Pancreas (tissue), 10 donors: Measurements from ENCODE around the gene SERINC5. TPM values are rescaled to one million over a fixed set of nuclear protein-coding genes. Genes with fewer than 3 reads are reported as not detected.

Experiments
- ATAC-seq, 4 donors: fragments of 200-7000 bp; cut with Tn5 transposase; one replicate each; pipeline versions ENCODE4 v1.8.0 to v1.9.1; 2020; ENCODE audit warnings: mild to moderate bottlenecking in 4 of 4, moderate library complexity in 4 of 4
- DNase-seq, 6 donors: peaks; one replicate each; pipeline ENCODE4 v3.0.0-alpha.2; 2020
- FAIRE-seq: peaks from 2 replicates; lab custom pipeline; 2012; peaks lifted over from hg19 to GRCh38; lab: Jason Lieb, UNC
- H3K27ac ChIP-seq, 4 donors: fragments of 200-600 bp; sonication (generic); 1 replicate in 3 of 4; 2 replicates in 1 of 4; pipeline versions ENCODE4 v1.5.0 to v1.8.0; 2020
- H3K27me3 ChIP-seq, 4 donors: fragments of 200-600 bp; one replicate each; pipeline ENCODE4 v1.8.0; 2021
- H3K36me3 ChIP-seq, 3 donors: fragments of 200-600 bp; sonication (generic) in 1 of 3; one replicate each; pipeline versions ENCODE4 v1.5.0 to v1.8.0; 2020 to 2021
- H3K4me1 ChIP-seq, 3 donors: fragments of 200-600 bp; one replicate each; pipeline ENCODE4 v1.8.0; 2021
- H3K4me3 ChIP-seq, 4 donors: fragments of 200-600 bp; sonication (generic) in 2 of 4; one replicate each; pipeline versions ENCODE4 v1.5.0 to v1.8.0; 2020 to 2021
- H3K9me3 ChIP-seq, 4 donors: fragments of 200-600 bp; one replicate each; pipeline ENCODE4 v1.8.0; 2021
- CTCF ChIP-seq, 4 donors: fragments of 200-600 bp; sonication (generic) in 3 of 4; IDR thresholded peaks; one replicate each; pipeline versions ENCODE4 v1.5.0 to v1.8.0; 2021; ENCODE audit warnings: antibody characterized with exemption in 4 of 4
- WGBS, 2 donors: extraction: QIAGEN DNeasy Blood & Tissue Kit; methylation state at CpG; one replicate each; pipeline ENCODE4 v1.1.7; 2013; 5-methylcytosine and 5-hydroxymethylcytosine counted together
- intact Hi-C, 3 donors: fragments of 100-400 bp; cut with DNase I; formaldehyde crosslinking; loops; one replicate each; pipeline versions ENCODE4 v1.11.1 to v1.14.2; 2022
- polyA plus RNA-seq, 2 donors: library from polyadenylated mRNA; stranded (reverse); fragments of 200-250 nt; gene quantifications; one replicate each; pipeline ENCODE4 v1.2.3, GENCODE V29; 2013
- total RNA-seq, 6 donors: library from RNA; stranded (reverse); fragmentation: NEBNext Ultra II Directional in 4 of 6; extraction: Animal tissue kit (Norgen Biotek cat#: 25700) in 4 of 6; gene quantifications; one replicate each; pipeline versions ENCODE4 v1.2.1 to v1.2.4, GENCODE V29; 2021 to 2023
- donor health status: healthy with polysubstance abuse.
- donor health status: DM: no; HTN: no; CAD: no; lungs with moderate emphysema.
- donor health status: DM: no; HTN: no; CAD: no.
- donor health status: control.
- donor health status: control.
- donor health status: Bipolar disorder and iron deficiency.
- donor health status: DM: yes; HTN: yes; CAD: no.
- donor health status: DM: no; HTN: no; CAD: no.
- donor health status: DM: no; HTN: no; CAD: no.
- donor health status: DM: yes; HTN: yes; CAD: no.

SERINC5 gene
- total and polyA plus RNA-seq, 8 donors = 3.7 to 43.2 (median 14.8) TPM

- Histone ChIP-seq H3K27me3 (no peaks in the 10 kb centered on the region), H3K4me1 (peaks cover 0 to 6% (median 2%) of the 10 kb centered on the region in 3 donors), H3K27ac (no peak overlapping the region), H3K4me3 (no peak overlapping the region), H3K36me3 (no peaks in the 10 kb centered on the region), H3K9me3 (no peaks in the 10 kb centered on the region)
- 96 to 97% methylated on average over 6 of the region's 6 CpGs for WGBS, 2 donors
- FAIRE-seq (no peak), ATAC-seq (no peak), DNase-seq (no peak)
- no peak for TF ChIP-seq CTCF (IDR thresholded peaks at IDR 0.05)
- intact Hi-C loops = loop anchor here in 1 of 3 donors (10.0 kb wide), 1 partner anchor 75 kb away; no protein-coding TSS in a partner anchor
Measured at GRCh38 chr5:80259511-80260203, 3.8 kb upstream of the SERINC5 start.

- Histone ChIP-seq H3K36me3 (no peaks in the 10 kb centered on the region), H3K4me3 (peak overlapping the region; percentile 59 to 87 (median 74)), H3K9me3 (no peaks in the 10 kb centered on the region), H3K4me1 (peaks cover 3 to 16% (median 13%) of the 10 kb centered on the region in 3 donors), H3K27me3 (no peaks in the 10 kb centered on the region), H3K27ac (peak overlapping the region; percentile 82 to 97 (median 92))
- 0 to 1% methylated on average over 35 to 37 of the region's 37 CpGs for WGBS, 2 donors
- no peak for TF ChIP-seq CTCF (IDR thresholded peaks at IDR 0.05)
- ATAC-seq (peak; percentile 70 to 80 (median 72)), FAIRE-seq (no peak), DNase-seq (peak; percentile 51 to 88 (median 72))
- intact Hi-C loops = loop anchor here in 1 of 3 donors (10.0 kb wide), 1 partner anchor 71 kb away; no protein-coding TSS in a partner anchor
Measured at GRCh38 chr5:80255431-80255810, 427 bp downstream of the SERINC5 start.

GRCh38 chr5:80254767-80255430 is 949 bp downstream of the SERINC5 start:
- no peak for FAIRE-seq
- Histone ChIP-seq H3K4me1 (peaks cover 4 to 16% (median 16%) of the 10 kb centered on the region in 3 donors), H3K4me3 (peak overlapping the region; percentile 59 to 87 (median 74)), H3K36me3 (no peaks in the 10 kb centered on the region), H3K9me3 (no peaks in the 10 kb centered on the region), H3K27me3 (no peaks in the 10 kb centered on the region), H3K27ac (peak overlapping the region in 3 of 4 donors; percentile 89 to 97 (median 95))
- DNase-seq = peak in 2 of 6 donors; percentile 11 to 57
- no peak for TF ChIP-seq CTCF (IDR thresholded peaks at IDR 0.05)
- 0 to 1% methylated on average over 23 of the region's 23 CpGs for WGBS, 2 donors
- peak; percentile 32 to 40 (median 36) for ATAC-seq
- intact Hi-C loops = loop anchor here in 1 of 3 donors (10.0 kb wide), 1 partner anchor 70 kb away; no protein-coding TSS in a partner anchor

- 77 to 81% methylated on average over 8 of the region's 8 CpGs for WGBS, 2 donors
- H3K27ac ChIP-seq = no peak overlapping the region
- no peaks in the 10 kb centered on the region for H3K36me3 ChIP-seq
- no peaks in the 10 kb centered on the region for H3K27me3 ChIP-seq
- DNase-seq = no peak
- intact Hi-C loops = loop anchor here in 1 of 3 donors (10.0 kb wide), 1 partner anchor 67 kb away; no protein-coding TSS in a partner anchor
- H3K9me3 ChIP-seq = no peaks in the 10 kb centered on the region
- ATAC-seq = no peak
- FAIRE-seq = no peak
- H3K4me1 ChIP-seq = peaks cover 11 to 26% (median 24%) of the 10 kb centered on the region in 3 donors
- no peak for TF ChIP-seq CTCF (IDR thresholded peaks at IDR 0.05)
- no peak overlapping the region for H3K4me3 ChIP-seq
Measured at GRCh38 chr5:80251636-80252035, 4.2 kb downstream of the SERINC5 start.
